Skin epidermis (tissue), 12 donors: ENCODE data around the gene HIGD1C.
"Not testable (repeated sequence)": the region's sequence is repeated elsewhere in the genome, so short reads cannot be mapped to it uniquely, and the experiment has no call there.

Experiments
- H3K27ac ChIP-seq, 21 experiments: fragments of 200-600 bp; sonication (generic) in 11 of 21; one replicate each; pipeline ENCODE4 v1.5.0; 2020; ENCODE audit warnings: mild to moderate bottlenecking in 3 of 21, inconsistent platforms in 2 of 21, moderate library complexity in 2 of 21
- H3K4me3 ChIP-seq, 7 experiments: fragments of 200-600 bp; sonication (generic) in 2 of 7; one replicate each; pipeline ENCODE4 v1.5.0; 2020; ENCODE audit warnings: inconsistent platforms in 2 of 7, mild to moderate bottlenecking in 2 of 7, moderate library complexity in 1 of 7

The HIGD1C gene

DNA sequence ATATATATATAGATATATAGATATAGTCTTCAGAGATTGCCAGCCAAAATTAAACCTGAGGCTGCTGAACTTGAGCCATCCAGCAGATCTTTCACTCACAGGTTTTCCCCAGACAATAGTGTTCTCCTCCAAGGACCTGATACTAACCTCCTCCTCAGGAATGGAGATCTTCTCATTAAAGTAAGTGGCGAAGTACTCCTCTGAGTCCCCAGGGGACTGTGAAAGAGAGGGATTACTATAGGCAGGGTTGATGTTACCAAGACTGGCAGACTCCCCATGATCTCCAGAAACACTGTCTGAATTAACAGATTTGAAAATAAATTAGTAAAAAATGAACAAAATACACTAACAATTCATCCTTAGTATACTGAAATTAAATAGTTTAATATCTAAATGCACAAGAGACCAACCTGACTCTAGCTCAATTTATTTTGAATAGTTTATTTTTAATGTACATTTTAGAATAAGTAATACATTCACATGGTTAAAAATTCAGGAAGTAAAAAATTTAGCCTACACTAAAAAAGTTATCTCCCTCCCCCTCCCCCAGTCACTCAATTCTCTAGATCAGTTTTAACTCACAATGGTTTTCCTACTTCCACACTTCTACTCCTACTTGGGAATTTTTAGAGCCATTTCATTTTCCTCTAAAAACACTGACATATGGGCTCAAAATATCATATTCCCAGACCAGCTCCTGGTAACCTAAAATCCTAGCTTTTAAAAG is 56.1 kb downstream of the HIGD1C start:
- H3K4me3 ChIP-seq, result no peak overlapping the region
- peak overlapping the region in 14 of 21 experiments; percentile 2 to 78 (median 54) for H3K27ac ChIP-seq

DNA sequence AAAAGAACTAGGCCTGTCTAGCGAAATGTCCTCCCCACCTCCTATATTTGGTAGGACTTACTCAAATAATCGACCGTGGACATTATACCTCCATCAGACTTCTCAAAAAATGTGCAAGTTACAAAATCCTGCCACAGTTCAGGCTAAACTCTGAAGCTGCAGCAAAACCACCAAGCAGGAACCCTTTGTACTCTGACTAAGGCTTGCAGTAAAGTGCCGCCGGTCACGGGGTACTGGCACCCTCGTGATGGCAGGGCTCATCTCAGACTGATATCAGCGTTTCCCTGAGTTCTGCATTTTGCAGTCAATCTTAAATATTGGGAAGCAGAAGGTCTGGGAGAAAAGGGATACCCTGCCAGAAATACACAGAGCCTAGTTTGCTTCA is 56.7 kb downstream of the HIGD1C start:
- Histone ChIP-seq H3K4me3 (no peak overlapping the region), H3K27ac (peak overlapping the region in 13 of 21 experiments; percentile 2 to 78 (median 54))

DNA sequence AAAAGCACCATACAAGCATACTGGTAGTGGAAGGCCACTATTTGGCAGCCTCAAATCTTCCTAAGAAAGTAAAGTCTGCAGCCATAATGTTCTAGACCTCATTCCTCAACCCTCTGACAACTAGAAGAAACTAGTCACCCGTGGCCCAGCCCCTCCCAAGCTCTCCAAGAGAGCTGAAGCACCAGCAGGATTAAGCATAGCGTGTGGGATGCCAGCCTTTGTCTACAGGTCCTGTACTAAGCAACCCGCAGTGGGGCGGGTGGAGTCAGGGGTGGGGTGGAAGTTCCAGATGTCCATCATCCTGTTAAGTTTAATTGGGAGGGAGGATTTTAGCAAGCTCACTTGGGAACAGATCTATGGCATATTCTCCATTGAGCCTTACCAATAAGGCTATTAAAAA is 59.6 kb downstream of the HIGD1C start:
- Histone ChIP-seq H3K4me3 (no peak overlapping the region), H3K27ac (peak overlapping the region in 5 of 21 experiments; percentile 0 to 11 (median 1))

DNA sequence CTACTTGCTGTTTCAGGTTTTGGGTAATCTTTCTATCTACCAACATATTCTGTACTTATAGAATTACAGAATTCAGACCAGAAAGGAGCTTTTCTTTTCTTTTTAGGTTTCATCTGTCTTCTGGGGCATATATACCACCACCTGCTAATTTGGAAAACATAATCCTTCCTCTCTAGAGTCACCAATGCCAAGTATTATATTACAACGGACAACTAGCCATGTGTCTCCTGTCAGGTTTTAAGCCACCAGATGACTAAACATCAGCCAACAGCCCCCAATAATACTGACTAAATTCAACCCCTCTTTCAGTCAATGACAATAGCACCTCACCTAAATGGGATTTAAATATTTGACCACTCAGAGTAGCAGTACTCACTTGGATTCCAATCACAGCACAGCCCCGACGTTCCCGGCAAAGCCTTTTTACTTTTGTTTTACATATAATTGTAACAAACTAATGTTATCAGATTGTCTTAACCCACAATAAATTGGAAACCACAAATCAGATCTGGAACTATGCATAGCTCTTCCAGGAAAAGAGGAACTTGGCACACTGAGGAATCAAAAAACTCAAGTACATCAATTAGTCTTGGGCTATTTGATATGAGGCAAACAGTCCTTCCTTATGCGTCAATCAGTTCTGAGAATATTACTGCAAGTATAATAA is 60.4 kb downstream of the HIGD1C start:
- peak overlapping the region in 2 of 21 experiments; percentile 1 to 22 for H3K27ac ChIP-seq
- no peak overlapping the region for H3K4me3 ChIP-seq

DNA sequence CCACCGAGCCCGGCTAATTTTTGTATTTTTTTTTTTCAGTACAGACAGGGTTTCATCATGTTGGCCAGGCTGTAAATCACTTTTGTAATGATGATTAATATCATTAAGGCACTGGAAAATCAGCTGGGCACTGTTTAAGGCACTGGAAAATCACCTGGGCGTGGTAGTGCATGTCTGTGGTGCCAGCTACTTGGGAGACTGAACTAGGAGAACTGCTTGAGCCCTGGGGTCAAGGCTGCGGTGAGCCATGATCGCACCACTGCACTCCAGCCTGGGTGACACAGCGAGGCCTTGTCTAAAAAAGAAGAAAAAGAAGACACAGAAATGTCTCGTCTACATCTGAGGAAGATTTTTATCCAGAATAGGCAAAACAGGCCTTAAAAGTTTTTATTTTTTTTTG is 61.1 kb downstream of the HIGD1C start:
- H3K4me3 ChIP-seq, result no peak overlapping the region
- H3K27ac ChIP-seq, result peak overlapping the region in 3 of 21 experiments; percentile 21 to 48 (median 43)

DNA sequence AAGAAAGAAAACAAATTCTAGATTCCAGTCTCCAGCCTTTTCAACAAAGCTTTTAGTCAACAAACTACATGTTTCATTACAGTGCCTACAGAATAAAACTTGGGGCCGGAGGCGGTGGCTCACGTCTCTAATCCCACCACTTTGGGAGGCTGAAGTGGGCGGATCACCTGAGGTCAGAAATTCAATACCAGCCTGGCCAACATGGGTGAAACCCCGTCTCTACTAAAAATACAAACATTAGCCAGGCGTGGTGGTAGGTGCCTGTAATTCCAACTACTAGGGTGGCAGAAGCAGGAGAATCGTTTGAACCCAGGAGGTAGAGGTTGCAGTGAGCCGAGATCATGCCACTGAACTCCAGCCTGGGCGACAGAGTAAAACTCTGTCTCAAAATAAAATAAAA is 62.1 kb downstream of the HIGD1C start:
- H3K27ac ChIP-seq, H3K4me3 ChIP-seq: not testable (repeated sequence)

DNA sequence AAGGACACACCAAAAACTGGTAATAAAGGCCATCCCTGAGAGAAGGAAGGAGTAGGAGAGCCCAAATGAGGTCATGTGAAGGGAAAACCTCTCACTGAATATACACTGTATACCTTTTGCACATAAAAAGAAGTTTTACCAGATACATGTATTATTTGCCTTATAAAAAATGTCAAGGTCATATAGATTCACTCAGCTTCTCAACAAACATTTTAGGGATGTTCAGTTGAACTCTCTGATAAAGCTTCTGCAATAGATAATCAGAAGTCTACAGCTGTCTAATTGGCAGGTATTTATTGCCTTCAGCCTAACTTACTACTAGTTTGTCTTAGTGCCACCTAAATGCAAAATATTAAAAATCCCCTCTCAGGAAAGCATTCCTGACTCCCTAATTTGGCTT is 65.1 kb downstream of the HIGD1C start:
- Histone ChIP-seq H3K27ac (no peak overlapping the region), H3K4me3 (no peak overlapping the region)

DNA sequence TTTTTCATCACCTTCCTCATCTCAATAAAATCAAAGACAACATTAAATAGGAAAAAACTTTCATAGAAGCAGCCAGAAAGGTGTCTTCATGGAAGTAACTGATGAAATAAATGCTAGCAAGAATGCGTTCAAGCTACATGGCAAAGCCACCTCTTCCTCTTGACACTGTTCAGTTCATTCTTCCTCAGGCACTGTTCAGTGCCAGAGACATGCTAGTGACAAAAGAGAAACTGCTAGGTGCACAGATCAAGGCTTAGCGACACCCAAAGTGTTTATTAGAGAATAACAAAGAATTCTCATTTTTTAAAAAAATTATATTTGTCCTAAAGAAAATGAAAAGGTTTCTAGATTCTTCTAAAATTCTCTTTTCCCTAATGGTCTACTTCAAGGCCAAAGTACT is 66.6 kb downstream of the HIGD1C start:
- Histone ChIP-seq H3K4me3 (no peak overlapping the region), H3K27ac (peak overlapping the region in 2 of 21 experiments; percentile 7 to 41)

DNA sequence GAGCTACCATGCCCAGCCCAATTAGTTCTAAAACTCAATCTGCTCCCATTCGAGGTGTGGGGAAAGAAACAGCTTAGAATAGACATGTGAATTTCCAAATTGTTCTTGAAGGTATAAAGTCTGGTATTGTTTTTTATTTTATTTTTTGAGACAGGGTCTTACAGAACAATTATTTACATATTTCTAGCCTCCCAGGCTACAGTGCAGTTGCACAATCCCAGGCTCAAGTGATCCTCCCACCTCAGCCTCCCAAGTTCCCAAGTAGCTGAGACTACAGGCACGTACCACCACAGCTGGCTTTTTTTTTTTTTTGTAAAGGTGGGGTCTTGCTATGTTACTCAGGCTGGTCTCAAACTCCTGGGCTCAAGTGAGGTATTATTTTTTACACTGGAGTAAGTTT is 67.6 kb downstream of the HIGD1C start:
- Histone ChIP-seq H3K4me3 (no peak overlapping the region), H3K27ac (peak overlapping the region in 2 of 21 experiments; percentile 41 to 62)
